GM21360 (cell line): ENCODE measurements around the gene WIPI1.

Experiments
- ATAC-seq: cut with Tn5 transposase; IDR thresholded peaks from one replicate; pipeline ENCODE4 v1.9.1; 2021; ENCODE audit warnings: mild to moderate bottlenecking, moderate library complexity; ENCODE audit not compliant: unreplicated experiment

Gene WIPI1

GRCh38 chr17:68440526-68440925, 16.8 kb downstream of the WIPI1 start:
- ATAC-seq = no peak

- no peak for ATAC-seq
Measured at GRCh38 chr17:68439656-68440290, 17.5 kb downstream of the WIPI1 start.

- ATAC-seq = peak; percentile 56
Measured at GRCh38 chr17:68437979-68438822, 19.1 kb downstream of the WIPI1 start.

- ATAC-seq = no peak
Measured at GRCh38 chr17:68435876-68436842, 21.1 kb downstream of the WIPI1 start.

GRCh38 chr17:68435361-68435760, 21.9 kb downstream of the WIPI1 start:
- no peak for ATAC-seq

- no peak for ATAC-seq
Measured at GRCh38 chr17:68433911-68434508, 23.3 kb downstream of the WIPI1 start.

- no peak for ATAC-seq
Measured at GRCh38 chr17:68433211-68433610, 24.1 kb downstream of the WIPI1 start.

- no peak for ATAC-seq
Measured at GRCh38 chr17:68432086-68432864, 25.0 kb downstream of the WIPI1 start.

- no peak for ATAC-seq
Measured at GRCh38 chr17:68431661-68432071, 25.6 kb downstream of the WIPI1 start.

GRCh38 chr17:68431045-68431608, 26.2 kb downstream of the WIPI1 start:
- ATAC-seq = no peak

- ATAC-seq = no peak
Measured at GRCh38 chr17:68429881-68430280, 27.4 kb downstream of the WIPI1 start.

GRCh38 chr17:68428498-68429172, 28.7 kb downstream of the WIPI1 start:
- ATAC-seq = no peak

GRCh38 chr17:68427575-68427974, 29.7 kb downstream of the WIPI1 start:
- no peak for ATAC-seq

GRCh38 chr17:68425979-68426378, 31.3 kb downstream of the WIPI1 start:
- no peak for ATAC-seq

- no peak for ATAC-seq
Measured at GRCh38 chr17:68424861-68425260, 32.4 kb downstream of the WIPI1 start.

GRCh38 chr17:68424203-68424602, 33.1 kb downstream of the WIPI1 start:
- ATAC-seq = no peak

GRCh38 chr17:68423251-68423650, 34.0 kb downstream of the WIPI1 start:
- ATAC-seq = no peak

- ATAC-seq = no peak
Measured at GRCh38 chr17:68422821-68423220, 34.5 kb downstream of the WIPI1 start.

GRCh38 chr17:68421486-68421885, 35.8 kb downstream of the WIPI1 start:
- ATAC-seq = no peak
